Mesendoderm (in vitro differentiated cells): ENCODE results near the gene WDR17.
"Not testable (repeated sequence)": the region's sequence is repeated elsewhere in the genome, so short reads cannot be mapped to it uniquely, and the experiment has no call there.

Source experiments
- DNase-seq: peaks from one replicate; pipeline ENCODE4 v3.0.0; 2013
- H2AK5ac ChIP-seq: 2 replicates; pipeline ENCODE4 v1.6.1; 2013; ENCODE audit warnings: low read length, inconsistent platforms
- H2BK120ac ChIP-seq: 2 replicates; pipeline ENCODE4 v1.6.1; 2013; ENCODE audit warnings: low read depth, mild to moderate bottlenecking, low read length, moderate library complexity, mixed read lengths
- H2BK15ac ChIP-seq: replicated peaks from 2 replicates; pipeline ENCODE4 v1.6.1; 2013; ENCODE audit warnings: low read depth, mild to moderate bottlenecking, moderate library complexity
- H2BK5ac ChIP-seq: 2 replicates; pipeline ENCODE4 v1.6.1; 2013; ENCODE audit warnings: low read length, inconsistent platforms
- H3K18ac ChIP-seq: 2 replicates; pipeline ENCODE4 v1.6.1; 2013; ENCODE audit warnings: mild to moderate bottlenecking, low read length, mixed read lengths
- H3K23ac ChIP-seq: one replicate; pipeline ENCODE4 v1.6.1; 2013; ENCODE audit warnings: low read length
- H3K27ac ChIP-seq: 2 replicates; pipeline ENCODE4 v1.5.1; 2013; ENCODE audit warnings: low read depth, mild to moderate bottlenecking, inconsistent platforms, low read length, moderate library complexity
- H3K27me3 ChIP-seq: 2 replicates; pipeline ENCODE4 v1.6.1; 2013; ENCODE audit warnings: low read length, control low read depth, mild to moderate bottlenecking, inconsistent platforms; ENCODE audit not compliant: insufficient read depth, poor library complexity
- H3K36me3 ChIP-seq: 2 replicates; pipeline ENCODE4 v1.6.1; 2013; ENCODE audit warnings: low read length, inconsistent platforms; ENCODE audit not compliant: control insufficient read depth, insufficient read depth
- H3K4ac ChIP-seq: one replicate; pipeline ENCODE4 v1.6.1; 2013; ENCODE audit warnings: low read depth, mild to moderate bottlenecking, low read length, moderate library complexity
- H3K4me1 ChIP-seq: 2 replicates; pipeline ENCODE4 v1.6.1; 2013; ENCODE audit warnings: low read depth, low read length, inconsistent platforms; ENCODE audit not compliant: control insufficient read depth
- H3K4me2 ChIP-seq: 2 replicates; pipeline ENCODE4 v1.6.1; 2013; ENCODE audit warnings: low read length
- H3K4me3 ChIP-seq: 2 replicates; pipeline ENCODE4 v1.5.1; 2013; ENCODE audit warnings: mild to moderate bottlenecking, low read length
- H3K56ac ChIP-seq: one replicate; pipeline ENCODE4 v1.6.1; 2013; ENCODE audit warnings: low read length
- H3K79me1 ChIP-seq: 2 replicates; pipeline ENCODE4 v1.6.1; 2013; ENCODE audit warnings: low read length, inconsistent platforms
- H3K79me2 ChIP-seq: 2 replicates; pipeline ENCODE4 v1.6.1; 2013; ENCODE audit warnings: mild to moderate bottlenecking, low read length; ENCODE audit not compliant: control insufficient read depth, insufficient read depth
- H3K9ac ChIP-seq: 2 replicates; pipeline ENCODE4 v1.6.1; 2013; ENCODE audit warnings: low read length, inconsistent platforms
- H4K5ac ChIP-seq: one replicate; pipeline ENCODE4 v1.6.1; 2013; ENCODE audit warnings: low read length
- H4K8ac ChIP-seq: one replicate; pipeline ENCODE4 v1.6.1; 2013; ENCODE audit warnings: low read depth, mild to moderate bottlenecking, control low read depth, low read length, moderate library complexity
- WGBS: extraction: QIAGEN DNeasy Blood & Tissue Kit; methylation state at CpG from one replicate; pipeline ENCODE4 v1.1.7; 2013; ENCODE audit warnings: low lambda C conversion rate, missing lambda C conversion rate; ENCODE audit not compliant: insufficient coverage; ENCODE audit errors: extremely low coverage; 5-methylcytosine and 5-hydroxymethylcytosine counted together

WDR17 gene

DNA sequence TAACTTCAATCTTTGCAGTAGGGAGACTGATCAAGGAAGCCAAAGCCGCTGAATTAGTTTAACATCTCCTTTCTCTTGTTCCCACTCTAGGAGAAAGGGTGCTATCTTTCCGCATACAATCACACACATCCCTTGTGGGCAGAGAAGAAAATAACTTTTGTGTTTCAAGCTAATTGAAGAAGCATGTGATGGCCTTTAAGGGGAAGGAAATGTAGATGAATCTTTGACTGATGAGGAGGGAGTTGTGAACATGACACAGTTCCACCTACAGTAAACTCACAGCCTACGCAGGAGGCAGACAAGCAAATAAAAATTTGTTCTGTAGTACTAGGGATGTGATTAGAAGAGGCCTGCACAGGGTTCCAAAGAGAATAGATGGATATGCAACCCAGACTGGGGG lies 144.5 kb downstream of the WDR17 start:
- Histone ChIP-seq H3K4me3 (no peak overlapping the region), H3K23ac (no peak overlapping the region), H3K27me3 (no peaks in the 10 kb centered on the region), H3K18ac (no peak overlapping the region), H2BK5ac (no peak overlapping the region), H3K4me1 (peaks cover 7% of the 10 kb centered on the region), H3K79me1 (no peaks in the 10 kb centered on the region), H3K56ac (no peak overlapping the region), H4K5ac (no peak overlapping the region), H3K36me3 (no peaks in the 10 kb centered on the region), H3K4me2 (no peak overlapping the region), H3K4ac (no peak overlapping the region), H2BK120ac (no peak overlapping the region), H3K9ac (no peak overlapping the region), H3K79me2 (no peaks in the 10 kb centered on the region), H4K8ac (no peak overlapping the region), H3K27ac (no peak overlapping the region), H2BK15ac (no peak overlapping the region), H2AK5ac (no peak overlapping the region)
- no peak for DNase-seq
- WGBS, result no CpG with 5 or more reads among the region's 3 CpGs

DNA sequence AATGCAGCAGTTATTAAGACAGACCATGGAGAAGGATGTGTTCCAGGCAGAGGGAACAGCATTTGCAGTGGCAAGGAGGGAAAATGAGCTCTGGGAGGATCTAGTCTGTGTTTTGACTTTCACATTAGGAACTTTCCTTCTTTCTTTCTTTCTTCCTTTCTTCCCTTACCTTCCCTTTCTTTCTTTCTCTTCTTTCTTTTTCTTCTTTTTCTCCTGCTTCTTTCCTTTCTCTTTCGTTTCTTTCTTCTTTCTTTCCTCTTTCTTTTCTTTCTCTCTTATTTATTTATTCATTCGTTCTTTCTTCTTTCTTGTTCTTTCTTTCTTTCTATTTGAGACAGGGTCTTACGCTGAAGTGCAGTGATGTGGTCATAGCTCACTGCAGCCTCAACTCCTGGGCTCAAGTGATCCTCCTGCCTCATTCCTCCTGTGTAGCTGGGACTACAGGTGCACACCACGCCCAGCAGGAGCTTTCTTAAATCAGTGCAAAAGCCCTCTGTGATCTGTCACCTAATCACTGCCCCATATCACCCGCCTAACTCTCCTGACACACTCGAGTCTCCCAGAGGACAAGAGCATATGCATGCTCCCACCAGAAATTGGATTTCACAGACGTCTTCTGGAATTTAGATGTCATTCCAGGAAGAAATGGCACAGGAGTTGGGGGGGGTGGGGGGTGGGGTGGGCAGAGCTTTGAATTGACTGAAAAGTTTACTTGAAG lies 145.1 kb downstream of the WDR17 start:
- H2BK120ac ChIP-seq, result no peak overlapping the region
- no peak overlapping the region for H3K56ac ChIP-seq
- WGBS, result 100% methylated on average over 2 of the region's 7 CpGs
- no peak overlapping the region for H4K5ac ChIP-seq
- H3K79me2 ChIP-seq, result no peaks in the 10 kb centered on the region
- H2BK5ac ChIP-seq, result no peak overlapping the region
- no peak overlapping the region for H4K8ac ChIP-seq
- no peak overlapping the region for H3K18ac ChIP-seq
- no peak overlapping the region for H3K4ac ChIP-seq
- no peak for DNase-seq
- no peak overlapping the region for H3K23ac ChIP-seq
- H3K9ac ChIP-seq, result no peak overlapping the region
- no peak overlapping the region for H2AK5ac ChIP-seq
- no peaks in the 10 kb centered on the region for H3K27me3 ChIP-seq
- H3K27ac ChIP-seq, result no peak overlapping the region
- H2BK15ac ChIP-seq, result no peak overlapping the region
- H3K79me1 ChIP-seq, result no peaks in the 10 kb centered on the region
- no peaks in the 10 kb centered on the region for H3K36me3 ChIP-seq
- no peak overlapping the region for H3K4me2 ChIP-seq
- H3K4me1 ChIP-seq, result peaks cover 5% of the 10 kb centered on the region
- H3K4me3 ChIP-seq, result no peak overlapping the region

DNA sequence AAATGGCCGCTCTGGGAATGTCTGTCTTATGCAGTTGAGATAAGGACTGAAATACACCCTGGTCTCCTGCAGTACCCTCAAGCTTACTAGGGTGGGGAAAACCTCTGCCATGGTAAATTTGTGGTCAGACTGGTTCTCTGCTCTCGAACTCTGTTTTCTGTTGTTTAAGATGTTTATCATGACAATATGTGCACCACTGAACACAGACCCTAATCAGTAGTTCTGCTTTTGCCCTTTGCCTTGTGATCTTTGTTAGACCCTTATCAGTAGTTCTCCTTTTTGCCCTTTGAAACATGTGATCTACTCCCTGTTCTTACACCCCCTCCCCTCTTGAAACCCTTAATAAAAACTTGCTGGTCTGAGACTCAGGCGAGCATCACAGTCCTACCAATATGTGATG lies 146.7 kb downstream of the WDR17 start:
- not testable (repeated sequence) for H3K79me2 ChIP-seq, H3K9ac ChIP-seq, DNase-seq, H3K4me1 ChIP-seq, H3K4me3 ChIP-seq, H2AK5ac ChIP-seq, H2BK15ac ChIP-seq, H4K5ac ChIP-seq, H4K8ac ChIP-seq, H3K23ac ChIP-seq, H2BK5ac ChIP-seq, H3K36me3 ChIP-seq, H2BK120ac ChIP-seq, H3K56ac ChIP-seq, H3K4me2 ChIP-seq, H3K27ac ChIP-seq, H3K27me3 ChIP-seq, H3K18ac ChIP-seq, H3K79me1 ChIP-seq, H3K4ac ChIP-seq
- WGBS, result no CpG with 5 or more reads among the region's 3 CpGs

DNA sequence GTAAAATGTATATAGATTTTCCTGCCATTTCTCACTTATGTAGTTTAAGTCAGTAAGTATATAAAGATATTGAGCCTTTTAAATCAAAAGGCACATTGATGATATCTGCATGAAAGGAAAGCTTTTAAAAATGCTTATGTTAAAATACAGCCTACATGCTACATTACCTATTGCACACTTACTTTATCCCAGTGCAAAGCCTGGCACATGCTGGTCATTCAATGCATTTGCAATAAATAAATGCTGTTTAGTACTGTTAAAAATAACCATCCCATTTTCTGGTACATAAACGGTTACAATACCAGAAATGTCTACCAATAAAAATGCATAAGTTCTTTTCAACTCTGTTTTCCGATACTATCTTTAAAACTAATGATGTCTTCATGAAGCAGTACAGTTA lies 151.9 kb downstream of the WDR17 start:
- Histone ChIP-seq H3K9ac (no peak overlapping the region), H3K23ac (no peak overlapping the region), H4K8ac (no peak overlapping the region), H3K18ac (no peak overlapping the region), H2BK5ac (no peak overlapping the region), H3K79me2 (no peaks in the 10 kb centered on the region), H4K5ac (no peak overlapping the region), H2BK120ac (no peak overlapping the region), H3K36me3 (no peaks in the 10 kb centered on the region), H3K56ac (no peak overlapping the region), H3K4ac (no peak overlapping the region), H3K27me3 (no peaks in the 10 kb centered on the region), H3K4me1 (no peaks in the 10 kb centered on the region), H2BK15ac (no peak overlapping the region), H2AK5ac (no peak overlapping the region), H3K27ac (no peak overlapping the region), H3K4me2 (no peak overlapping the region), H3K4me3 (no peak overlapping the region), H3K79me1 (no peaks in the 10 kb centered on the region)
- DNase-seq, result no peak
- no CpG with 5 or more reads among the region's 2 CpGs for WGBS

DNA sequence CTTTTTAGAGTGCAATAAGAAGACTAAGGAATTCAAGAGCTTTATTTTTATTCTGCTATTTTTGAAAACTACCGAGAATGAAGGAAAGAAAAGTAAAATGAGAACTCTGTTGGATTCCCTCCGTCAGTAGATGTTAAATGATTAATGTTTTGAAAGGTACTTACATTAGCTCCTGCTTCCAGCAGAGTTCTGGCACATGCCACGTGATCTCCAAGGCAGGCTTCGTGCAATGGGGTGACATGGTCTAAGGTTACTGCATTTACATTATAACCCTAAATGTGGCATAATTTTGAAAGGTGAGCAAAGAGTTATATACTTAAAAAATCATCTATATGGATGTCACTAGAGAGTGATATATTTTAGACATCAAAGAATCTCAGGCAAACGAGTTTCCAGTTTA lies 156.5 kb downstream of the WDR17 start:
- no peak for DNase-seq
- no peaks in the 10 kb centered on the region for H3K36me3 ChIP-seq
- no peak overlapping the region for H3K56ac ChIP-seq
- no peak overlapping the region for H3K27ac ChIP-seq
- H3K79me2 ChIP-seq, result no peaks in the 10 kb centered on the region
- H3K4ac ChIP-seq, result no peak overlapping the region
- no peak overlapping the region for H3K23ac ChIP-seq
- no peak overlapping the region for H3K9ac ChIP-seq
- H3K4me3 ChIP-seq, result no peak overlapping the region
- no peak overlapping the region for H4K8ac ChIP-seq
- WGBS, result no CpG with 5 or more reads among the region's 5 CpGs
- H2BK5ac ChIP-seq, result no peak overlapping the region
- no peaks in the 10 kb centered on the region for H3K79me1 ChIP-seq
- peaks cover 3% of the 10 kb centered on the region for H3K4me1 ChIP-seq
- H3K4me2 ChIP-seq, result no peak overlapping the region
- no peak overlapping the region for H3K18ac ChIP-seq
- H2BK15ac ChIP-seq, result no peak overlapping the region
- no peak overlapping the region for H4K5ac ChIP-seq
- no peak overlapping the region for H2AK5ac ChIP-seq
- no peak overlapping the region for H2BK120ac ChIP-seq
- H3K27me3 ChIP-seq, result no peaks in the 10 kb centered on the region

DNA sequence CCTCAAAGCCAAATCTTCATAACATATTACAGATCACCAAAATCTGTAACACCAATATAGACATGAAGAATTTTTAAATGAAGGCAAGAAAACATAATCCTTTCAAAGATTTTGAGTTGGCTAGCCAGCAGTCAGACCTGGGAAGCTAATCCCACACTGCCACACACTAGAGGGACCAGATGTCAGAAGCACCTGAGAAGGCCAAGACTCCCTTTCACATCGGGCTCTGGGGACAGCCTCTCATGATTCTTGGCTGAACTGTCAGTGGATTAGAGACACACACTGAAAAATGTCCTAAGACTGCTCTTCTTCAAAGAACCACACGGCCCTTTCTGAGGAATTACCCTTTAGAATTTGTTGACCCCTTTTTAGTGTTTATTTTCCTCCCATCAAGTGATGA lies 157.9 kb downstream of the WDR17 start:
- DNase-seq, result no peak
- Histone ChIP-seq H2BK5ac (no peak overlapping the region), H3K56ac (no peak overlapping the region), H3K27ac (no peak overlapping the region), H3K9ac (no peak overlapping the region), H2BK15ac (no peak overlapping the region), H3K27me3 (no peaks in the 10 kb centered on the region), H3K4me2 (no peak overlapping the region), H4K5ac (no peak overlapping the region), H2BK120ac (no peak overlapping the region), H2AK5ac (no peak overlapping the region), H3K36me3 (no peaks in the 10 kb centered on the region), H3K4me1 (peaks cover 4% of the 10 kb centered on the region), H3K79me1 (no peaks in the 10 kb centered on the region), H3K18ac (no peak overlapping the region), H4K8ac (peak overlapping the region; percentile 56), H3K4ac (no peak overlapping the region), H3K79me2 (no peaks in the 10 kb centered on the region), H3K4me3 (no peak overlapping the region), H3K23ac (no peak overlapping the region)
- WGBS, result no CpG with 5 or more reads among the region's 2 CpGs
